ENCODE measurements around the gene POMGNT1.

The POMGNT1 gene

DNA sequence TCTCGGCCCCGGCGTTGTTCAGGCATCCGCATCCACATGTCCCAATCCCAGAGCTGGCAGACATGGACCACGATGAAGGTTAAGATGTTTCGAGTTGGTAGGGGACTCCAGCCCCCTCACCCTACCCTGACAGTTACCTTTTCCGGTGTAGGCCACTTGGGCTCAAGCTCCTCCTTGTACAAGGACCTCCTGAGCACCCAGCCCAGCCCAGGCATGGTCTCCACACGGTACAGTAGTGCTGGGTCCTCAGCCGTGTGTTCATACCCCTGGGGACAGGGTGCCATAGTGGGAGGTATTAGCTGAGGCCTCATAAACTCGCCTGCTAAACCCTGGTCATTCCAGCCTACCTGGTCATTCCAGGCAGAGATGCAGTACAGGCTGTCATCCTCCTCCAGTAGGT is 6.1 kb downstream of the POMGNT1 start:
- Histone ChIP-seq H3K9ac (ENCODE audit: low read length in 2 of 2) (no peak overlapping the region), H3K9me3 (ENCODE audit: control insufficient read depth in 2 of 2, low read length in 2 of 2) (no peaks in the 10 kb centered on the region), H3K27ac (ENCODE audit: low read length) (no peak overlapping the region), H3K27me3 (ENCODE audit: control insufficient read depth in 1 of 2, insufficient read depth in 2 of 2, low read length in 2 of 2) (no peaks in the 10 kb centered on the region), H3K4me3 (ENCODE audit: low read length in 2 of 2) (no peak overlapping the region), H3K4me1 (ENCODE audit: control insufficient read depth, insufficient read depth, low read length) (peaks cover 9% of the 10 kb centered on the region), H3K36me3 (ENCODE audit: control insufficient read depth in 2 of 2, insufficient read depth in 2 of 2, low read length in 2 of 2) (peaks cover 55 to 65% of the 10 kb centered on the region in 2 donors)

DNA sequence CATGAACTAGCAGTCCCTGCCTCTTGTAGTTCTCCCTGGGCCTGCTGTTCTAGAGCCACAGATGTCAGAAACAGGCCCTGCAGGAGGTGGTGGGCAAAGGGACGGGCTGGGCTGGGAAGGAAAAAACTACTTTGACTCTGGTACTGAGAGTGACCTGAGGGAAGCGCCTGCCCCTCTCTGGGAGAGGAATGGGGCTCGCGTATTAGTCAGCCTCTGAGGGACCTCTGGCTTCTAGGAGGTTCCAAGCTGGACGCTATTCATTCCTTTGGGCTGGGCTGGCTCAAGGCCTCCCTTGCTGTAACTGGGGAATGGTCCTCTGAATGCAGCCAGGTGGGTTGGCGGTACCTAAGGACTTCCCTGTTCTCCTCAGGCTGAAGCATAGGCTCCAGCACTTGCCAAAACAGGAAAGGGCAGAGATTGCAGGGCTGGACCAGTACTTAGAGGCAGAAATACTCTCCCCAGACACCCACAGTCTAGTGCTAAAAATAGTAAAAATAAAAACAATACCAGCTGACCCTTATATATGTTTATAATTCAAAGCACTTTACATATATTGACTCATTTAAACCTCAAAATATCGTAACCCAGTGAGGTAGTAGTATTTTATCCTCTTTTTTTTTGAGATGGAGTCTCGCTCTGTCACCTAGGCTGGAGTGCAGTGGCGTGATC is 7.1 kb downstream of the POMGNT1 start:
- Histone ChIP-seq H3K4me3 (ENCODE audit: low read length in 2 of 2) (no peak overlapping the region), H3K4me1 (ENCODE audit: control insufficient read depth, insufficient read depth, low read length) (peaks cover 2% of the 10 kb centered on the region), H3K9ac (ENCODE audit: low read length in 2 of 2) (no peak overlapping the region), H3K27me3 (ENCODE audit: control insufficient read depth in 1 of 2, insufficient read depth in 2 of 2, low read length in 2 of 2) (no peaks in the 10 kb centered on the region), H3K9me3 (ENCODE audit: control insufficient read depth in 2 of 2, low read length in 2 of 2) (no peaks in the 10 kb centered on the region), H3K36me3 (ENCODE audit: control insufficient read depth in 2 of 2, insufficient read depth in 2 of 2, low read length in 2 of 2) (peaks cover 51 to 65% of the 10 kb centered on the region in 2 donors), H3K27ac (ENCODE audit: low read length) (no peak overlapping the region)

DNA sequence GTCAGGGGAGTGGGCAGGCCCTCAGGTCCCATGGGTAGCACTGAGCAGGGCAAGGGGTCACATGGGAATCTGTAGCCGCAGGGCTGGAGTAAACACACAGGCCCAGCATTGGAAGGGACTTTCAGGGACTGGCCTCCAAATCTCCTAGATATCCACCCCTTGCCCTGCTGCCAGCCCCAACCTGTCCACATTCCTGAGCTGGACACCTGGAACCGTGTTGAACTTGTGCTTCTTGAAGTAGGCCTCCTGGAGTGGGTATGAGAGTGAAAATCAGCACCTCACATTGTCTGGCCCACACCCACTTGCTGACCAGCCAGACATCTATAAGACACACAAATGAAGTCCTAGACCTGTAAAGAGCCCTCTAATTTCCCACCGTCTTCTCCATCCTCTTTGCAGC is 7.7 kb downstream of the POMGNT1 start:
- peaks cover 2% of the 10 kb centered on the region for H3K4me1 ChIP-seq (ENCODE audit: control insufficient read depth, insufficient read depth, low read length)
- no peak overlapping the region for H3K27ac ChIP-seq (ENCODE audit: low read length)
- no peak overlapping the region for H3K9ac ChIP-seq (ENCODE audit: low read length in 2 of 2)
- H3K36me3 ChIP-seq (ENCODE audit: control insufficient read depth in 2 of 2, insufficient read depth in 2 of 2, low read length in 2 of 2), result peaks cover 45 to 59% of the 10 kb centered on the region in 2 donors
- no peaks in the 10 kb centered on the region for H3K27me3 ChIP-seq (ENCODE audit: control insufficient read depth in 1 of 2, insufficient read depth in 2 of 2, low read length in 2 of 2)
- no peak overlapping the region for H3K4me3 ChIP-seq (ENCODE audit: low read length in 2 of 2)
- H3K9me3 ChIP-seq (ENCODE audit: control insufficient read depth in 2 of 2, low read length in 2 of 2), result no peaks in the 10 kb centered on the region

DNA sequence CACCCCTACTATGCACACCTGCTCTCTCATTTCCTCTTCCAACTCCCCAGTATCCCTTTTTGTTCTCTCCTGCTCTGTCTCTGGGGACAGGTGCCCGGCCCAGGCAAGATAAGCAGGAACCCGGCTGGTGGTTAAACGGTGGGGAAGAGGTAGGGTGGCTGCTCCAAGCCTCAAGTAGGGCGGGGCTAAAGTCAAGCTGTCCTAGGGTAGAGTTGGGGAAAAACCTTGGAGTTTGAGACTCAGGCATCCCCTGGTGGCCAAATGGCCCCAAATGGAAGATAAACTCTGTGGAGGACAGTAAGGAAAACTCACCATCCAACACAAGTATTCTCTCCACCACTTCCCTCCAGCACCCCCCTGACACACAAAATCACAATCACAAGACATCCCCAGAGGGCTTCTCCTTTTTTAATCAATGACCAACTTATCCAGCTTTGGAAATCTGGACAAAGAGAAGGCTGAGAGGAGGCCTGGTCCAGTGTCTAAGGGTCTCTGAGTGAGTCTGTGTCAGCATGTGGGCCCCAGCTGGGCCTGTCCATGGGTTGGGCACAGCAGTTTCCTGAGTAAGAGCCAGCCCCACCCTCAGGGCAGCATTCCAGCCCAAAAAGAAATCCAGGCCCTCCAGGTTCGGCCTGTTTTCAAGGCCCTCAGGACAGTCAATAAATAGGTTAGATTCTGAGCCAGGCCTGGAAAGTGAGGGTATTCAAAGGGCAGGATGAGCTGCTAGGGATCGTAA is 9.8 kb downstream of the POMGNT1 start:
- Histone ChIP-seq H3K9me3 (ENCODE audit: control insufficient read depth in 2 of 2, low read length in 2 of 2) (no peaks in the 10 kb centered on the region), H3K36me3 (ENCODE audit: control insufficient read depth in 2 of 2, insufficient read depth in 2 of 2, low read length in 2 of 2) (peaks cover 29 to 43% of the 10 kb centered on the region in 2 donors), H3K27ac (ENCODE audit: low read length) (no peak overlapping the region), H3K9ac (ENCODE audit: low read length in 2 of 2) (peak overlapping the region in 1 of 2 donors; percentile 58), H3K27me3 (ENCODE audit: control insufficient read depth in 1 of 2, insufficient read depth in 2 of 2, low read length in 2 of 2) (no peaks in the 10 kb centered on the region), H3K4me3 (ENCODE audit: low read length in 2 of 2) (no peak overlapping the region), H3K4me1 (ENCODE audit: control insufficient read depth, insufficient read depth, low read length) (peaks cover 5% of the 10 kb centered on the region)

DNA sequence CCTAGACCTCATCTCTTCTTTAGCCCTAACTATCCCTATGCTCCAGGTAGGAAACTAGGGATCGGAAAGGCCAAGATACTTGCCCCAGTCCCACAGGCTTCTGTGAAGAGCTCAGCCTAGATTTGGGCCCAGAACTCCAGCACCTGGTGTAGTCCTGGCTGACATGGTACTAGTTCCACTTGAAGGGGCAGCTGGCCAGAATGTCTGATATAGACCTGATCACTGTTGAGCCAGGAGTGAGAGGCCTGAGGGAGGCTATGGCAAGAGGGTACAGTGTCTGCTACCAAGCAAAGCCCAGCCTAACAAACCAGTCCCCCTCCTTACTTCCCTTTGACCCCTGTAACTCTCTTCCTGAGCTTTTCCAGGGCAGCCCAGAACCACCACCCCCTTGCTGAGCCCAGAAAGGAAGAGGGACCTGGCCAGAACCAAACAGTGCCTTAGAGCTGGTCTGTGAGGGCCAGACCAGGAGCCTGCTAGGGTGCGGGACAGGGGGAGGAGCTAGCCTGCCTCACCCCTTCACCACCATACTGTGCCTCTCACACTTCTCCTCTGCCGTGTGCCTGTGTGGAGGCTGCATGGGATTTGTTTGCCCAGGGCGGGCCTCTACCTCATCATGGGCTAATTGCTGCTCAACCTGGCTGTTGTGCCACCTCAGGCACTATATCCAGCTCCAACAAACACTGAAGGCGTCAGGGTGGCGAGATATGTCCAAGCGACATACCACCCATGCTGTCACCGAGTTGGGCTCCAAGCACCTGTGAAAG is 10.9 kb downstream of the POMGNT1 start:
- no peak overlapping the region for H3K27ac ChIP-seq (ENCODE audit: low read length)
- H3K4me3 ChIP-seq (ENCODE audit: low read length in 2 of 2), result no peak overlapping the region
- peaks cover 19 to 31% of the 10 kb centered on the region in 2 donors for H3K36me3 ChIP-seq (ENCODE audit: control insufficient read depth in 2 of 2, insufficient read depth in 2 of 2, low read length in 2 of 2)
- no peaks in the 10 kb centered on the region for H3K9me3 ChIP-seq (ENCODE audit: control insufficient read depth in 2 of 2, low read length in 2 of 2)
- no peak overlapping the region for H3K9ac ChIP-seq (ENCODE audit: low read length in 2 of 2)
- no peaks in the 10 kb centered on the region for H3K27me3 ChIP-seq (ENCODE audit: control insufficient read depth in 1 of 2, insufficient read depth in 2 of 2, low read length in 2 of 2)
- H3K4me1 ChIP-seq (ENCODE audit: control insufficient read depth, insufficient read depth, low read length), result peaks cover 13% of the 10 kb centered on the region

DNA sequence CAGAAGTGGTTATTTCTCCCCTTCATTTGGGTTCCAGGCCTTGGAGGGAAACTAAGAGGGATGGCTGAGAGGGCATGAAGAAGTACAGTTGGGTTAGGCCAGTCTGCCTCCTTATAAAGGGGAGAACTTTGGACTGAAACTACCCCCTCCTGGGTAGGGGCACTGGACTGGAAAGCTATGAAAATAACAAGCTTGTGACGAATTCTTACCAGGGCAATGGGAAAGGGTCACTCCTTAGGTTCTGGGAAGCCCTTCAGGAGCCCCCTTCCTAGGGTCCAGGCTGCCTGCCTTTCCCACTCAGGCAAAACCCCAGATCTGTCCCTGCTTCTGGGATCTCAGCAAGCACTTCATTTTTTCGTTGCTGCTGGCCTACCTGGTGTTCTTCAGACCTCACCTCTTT is 12.2 kb downstream of the POMGNT1 start:
- no peak overlapping the region for H3K4me3 ChIP-seq (ENCODE audit: low read length in 2 of 2)
- peaks cover 13 to 24% of the 10 kb centered on the region in 2 donors for H3K36me3 ChIP-seq (ENCODE audit: control insufficient read depth in 2 of 2, insufficient read depth in 2 of 2, low read length in 2 of 2)
- H3K27ac ChIP-seq (ENCODE audit: low read length), result no peak overlapping the region
- H3K9ac ChIP-seq (ENCODE audit: low read length in 2 of 2), result no peak overlapping the region
- peaks cover 13% of the 10 kb centered on the region for H3K4me1 ChIP-seq (ENCODE audit: control insufficient read depth, insufficient read depth, low read length)
- no peaks in the 10 kb centered on the region for H3K27me3 ChIP-seq (ENCODE audit: control insufficient read depth in 1 of 2, insufficient read depth in 2 of 2, low read length in 2 of 2)
- no peaks in the 10 kb centered on the region for H3K9me3 ChIP-seq (ENCODE audit: control insufficient read depth in 2 of 2, low read length in 2 of 2)

DNA sequence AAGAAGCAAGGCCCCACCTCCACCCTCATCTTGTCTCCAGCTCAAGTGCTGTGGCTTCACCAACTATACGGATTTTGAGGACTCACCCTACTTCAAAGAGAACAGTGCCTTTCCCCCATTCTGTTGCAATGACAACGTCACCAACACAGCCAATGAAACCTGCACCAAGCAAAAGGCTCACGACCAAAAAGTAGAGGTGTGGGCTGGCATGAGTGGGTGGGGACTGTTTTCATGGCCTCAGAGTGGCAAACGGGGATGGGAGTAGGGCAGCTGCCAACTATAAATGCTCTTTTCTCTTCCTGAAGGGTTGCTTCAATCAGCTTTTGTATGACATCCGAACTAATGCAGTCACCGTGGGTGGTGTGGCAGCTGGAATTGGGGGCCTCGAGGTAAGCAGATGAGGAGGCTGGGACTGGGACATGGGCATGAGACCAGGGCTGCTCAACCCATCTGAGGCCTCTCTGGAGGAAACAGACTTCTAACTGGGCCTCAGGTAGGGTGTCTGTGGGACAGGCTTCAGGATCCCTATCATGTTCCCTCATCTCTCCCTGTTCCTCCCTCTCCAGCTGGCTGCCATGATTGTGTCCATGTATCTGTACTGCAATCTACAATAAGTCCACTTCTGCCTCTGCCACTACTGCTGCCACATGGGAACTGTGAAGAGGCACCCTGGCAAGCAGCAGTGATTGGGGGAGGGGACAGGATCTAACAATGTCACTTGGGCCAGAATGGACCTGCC is 13.1 kb downstream of the POMGNT1 start:
- H3K36me3 ChIP-seq (ENCODE audit: control insufficient read depth in 2 of 2, insufficient read depth in 2 of 2, low read length in 2 of 2), result peaks cover 9 to 15% of the 10 kb centered on the region in 2 donors
- no peaks in the 10 kb centered on the region for H3K27me3 ChIP-seq (ENCODE audit: control insufficient read depth in 1 of 2, insufficient read depth in 2 of 2, low read length in 2 of 2)
- H3K4me1 ChIP-seq (ENCODE audit: control insufficient read depth, insufficient read depth, low read length), result peaks cover 13% of the 10 kb centered on the region
- no peak overlapping the region for H3K27ac ChIP-seq (ENCODE audit: low read length)
- no peaks in the 10 kb centered on the region for H3K9me3 ChIP-seq (ENCODE audit: control insufficient read depth in 2 of 2, low read length in 2 of 2)
- H3K4me3 ChIP-seq (ENCODE audit: low read length in 2 of 2), result no peak overlapping the region
- H3K9ac ChIP-seq (ENCODE audit: low read length in 2 of 2), result no peak overlapping the region

DNA sequence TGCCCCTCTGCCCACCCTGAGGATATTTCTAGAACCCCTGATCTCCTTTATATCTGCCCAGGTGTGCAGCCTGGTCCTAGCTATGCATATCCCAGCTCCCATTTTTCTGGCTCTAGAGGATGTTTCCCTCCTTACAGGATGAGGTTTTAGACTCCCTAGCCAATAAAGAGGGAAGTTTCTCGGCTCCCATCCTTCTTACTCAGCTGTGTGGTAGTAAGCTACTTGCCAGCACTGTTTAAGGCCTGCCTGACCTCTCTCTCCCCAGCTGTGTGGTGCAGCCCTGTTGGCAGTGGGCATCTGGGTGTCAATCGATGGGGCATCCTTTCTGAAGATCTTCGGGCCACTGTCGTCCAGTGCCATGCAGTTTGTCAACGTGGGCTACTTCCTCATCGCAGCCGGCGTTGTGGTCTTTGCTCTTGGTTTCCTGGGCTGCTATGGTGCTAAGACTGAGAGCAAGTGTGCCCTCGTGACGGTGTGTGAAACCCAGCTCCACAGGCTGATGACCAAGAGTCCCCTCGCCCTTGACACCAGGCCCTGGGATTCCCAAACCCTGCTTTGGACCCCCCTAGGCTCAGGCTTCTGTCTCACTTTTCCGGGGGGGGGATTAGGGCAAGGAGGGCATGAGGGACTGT is 14.2 kb downstream of the POMGNT1 start:
- H3K4me3 ChIP-seq (ENCODE audit: low read length in 2 of 2), result no peak overlapping the region
- peak overlapping the region; percentile 49 for H3K27ac ChIP-seq (ENCODE audit: low read length)
- no peaks in the 10 kb centered on the region for H3K27me3 ChIP-seq (ENCODE audit: control insufficient read depth in 1 of 2, insufficient read depth in 2 of 2, low read length in 2 of 2)
- H3K9me3 ChIP-seq (ENCODE audit: control insufficient read depth in 2 of 2, low read length in 2 of 2), result no peaks in the 10 kb centered on the region
- peaks cover 13% of the 10 kb centered on the region for H3K4me1 ChIP-seq (ENCODE audit: control insufficient read depth, insufficient read depth, low read length)
- peaks cover 4 to 10% of the 10 kb centered on the region in 2 donors for H3K36me3 ChIP-seq (ENCODE audit: control insufficient read depth in 2 of 2, insufficient read depth in 2 of 2, low read length in 2 of 2)
- H3K9ac ChIP-seq (ENCODE audit: low read length in 2 of 2), result no peak overlapping the region

DNA sequence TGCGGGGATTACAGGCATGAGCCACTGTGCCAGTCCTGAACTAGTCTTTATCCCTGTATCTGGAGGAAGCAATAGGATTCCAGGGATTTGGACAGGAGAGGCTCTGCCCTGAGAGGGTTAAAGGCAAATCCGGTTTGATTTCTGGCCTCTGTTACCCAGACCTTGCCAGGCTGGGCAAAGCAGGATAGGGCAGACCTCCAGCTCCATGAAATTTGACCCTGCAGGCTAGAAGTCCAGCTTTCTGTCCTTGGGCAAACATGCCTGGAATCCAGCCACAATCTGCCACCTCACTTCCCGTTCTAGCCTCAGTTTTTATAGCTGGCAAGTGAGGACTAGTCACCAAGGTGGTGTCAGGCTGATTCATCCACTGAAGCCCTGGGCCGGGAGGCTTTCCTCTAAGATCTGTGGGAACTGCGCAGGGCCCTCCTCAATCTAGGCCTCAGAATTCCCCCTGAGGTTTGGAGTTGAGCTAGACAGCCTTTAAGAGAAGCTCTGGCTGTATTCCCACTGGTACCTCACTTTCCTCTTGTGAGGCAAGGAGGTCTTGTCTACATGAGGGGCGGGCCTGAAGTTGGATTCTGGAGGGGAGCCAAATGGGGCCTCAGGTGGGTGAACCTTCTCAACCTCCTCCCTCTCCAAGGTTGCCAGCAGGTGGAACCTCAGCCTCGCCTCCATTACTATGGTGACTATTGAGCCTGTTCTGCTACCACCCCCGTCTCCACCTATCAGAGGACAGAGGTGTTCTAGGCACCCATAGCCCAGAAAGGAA is 15.0 kb downstream of the POMGNT1 start:
- Histone ChIP-seq H3K27me3 (ENCODE audit: control insufficient read depth in 1 of 2, insufficient read depth in 2 of 2, low read length in 2 of 2) (no peaks in the 10 kb centered on the region), H3K4me3 (ENCODE audit: low read length in 2 of 2) (no peak overlapping the region), H3K9me3 (ENCODE audit: control insufficient read depth in 2 of 2, low read length in 2 of 2) (no peaks in the 10 kb centered on the region), H3K4me1 (ENCODE audit: control insufficient read depth, insufficient read depth, low read length) (peaks cover 11% of the 10 kb centered on the region), H3K27ac (ENCODE audit: low read length) (peak overlapping the region; percentile 49), H3K9ac (ENCODE audit: low read length in 2 of 2) (peak overlapping the region; percentile 16 to 58), H3K36me3 (ENCODE audit: control insufficient read depth in 2 of 2, insufficient read depth in 2 of 2, low read length in 2 of 2) (peaks cover 4% of the 10 kb centered on the region in 2 donors)

Data from stomach smooth muscle (tissue), 2 donors.